Measurements from ENCODE around the gene ABCC6. TPM values are rescaled to one million over a fixed set of nuclear protein-coding genes. Genes with fewer than 3 reads are reported as not detected.
"Not testable (repeated sequence)": the region's sequence is repeated elsewhere in the genome, so short reads cannot be mapped to it uniquely, and the experiment has no call there.

The ABCC6 gene
- total RNA-seq, 1 donor from 2014 or later: not detected

GRCh38 chr16:16223662-16224241 lies 458 bp upstream of the ABCC6 start:
- intact Hi-C loops (cut with micrococcal nuclease): not testable (repeated sequence)

- intact Hi-C loops (cut with micrococcal nuclease): not testable (repeated sequence)
These were observed 1.9 kb downstream of the ABCC6 start for GRCh38 chr16:16221382-16221781.

- intact Hi-C loops (cut with micrococcal nuclease): not testable (repeated sequence)
These were observed 2.8 kb downstream of the ABCC6 start for GRCh38 chr16:16220449-16220848.

GRCh38 chr16:16218787-16219186 lies 4.5 kb downstream of the ABCC6 start:
- intact Hi-C loops (cut with micrococcal nuclease): not testable (repeated sequence)

GRCh38 chr16:16218349-16218748 lies 4.9 kb downstream of the ABCC6 start:
- intact Hi-C loops (cut with micrococcal nuclease): not testable (repeated sequence)

GRCh38 chr16:16213863-16214293 lies 9.4 kb downstream of the ABCC6 start:
- intact Hi-C loops (cut with micrococcal nuclease): not testable (repeated sequence)

- intact Hi-C loops (cut with micrococcal nuclease): not testable (repeated sequence)
These were observed 11.9 kb downstream of the ABCC6 start for GRCh38 chr16:16211404-16211803.

- intact Hi-C loops (cut with micrococcal nuclease): not testable (repeated sequence)
These were observed 14.8 kb downstream of the ABCC6 start for GRCh38 chr16:16208461-16208860.

- intact Hi-C loops (cut with micrococcal nuclease): not testable (repeated sequence)
These were observed 15.4 kb downstream of the ABCC6 start for GRCh38 chr16:16207787-16208334.

- intact Hi-C loops (cut with micrococcal nuclease): not testable (repeated sequence)
These were observed 16.1 kb downstream of the ABCC6 start for GRCh38 chr16:16207097-16207786.

- intact Hi-C loops (cut with micrococcal nuclease): not testable (repeated sequence)
These were observed 17.4 kb downstream of the ABCC6 start for GRCh38 chr16:16205864-16206263.

- intact Hi-C loops (cut with micrococcal nuclease): not testable (repeated sequence)
These were observed 18.7 kb downstream of the ABCC6 start for GRCh38 chr16:16204552-16204951.

- intact Hi-C loops (cut with micrococcal nuclease): not testable (repeated sequence)
These were observed 19.8 kb downstream of the ABCC6 start for GRCh38 chr16:16203494-16203893.

GRCh38 chr16:16202400-16203143 lies 20.7 kb downstream of the ABCC6 start:
- intact Hi-C loops (cut with micrococcal nuclease): not testable (repeated sequence)

- intact Hi-C loops (cut with micrococcal nuclease): not testable (repeated sequence)
These were observed 21.4 kb downstream of the ABCC6 start for GRCh38 chr16:16201880-16202279.

- intact Hi-C loops (cut with micrococcal nuclease): not testable (repeated sequence)
These were observed 22.9 kb downstream of the ABCC6 start for GRCh38 chr16:16200391-16200790.

GRCh38 chr16:16199428-16199827 lies 23.9 kb downstream of the ABCC6 start:
- intact Hi-C loops (cut with micrococcal nuclease): loop anchor here (10.0 kb wide), 1 partner anchor 435 kb away; no protein-coding TSS in a partner anchor

- intact Hi-C loops (cut with micrococcal nuclease): loop anchor here (10.0 kb wide), 1 partner anchor 433 kb away; no protein-coding TSS in a partner anchor
These were observed 25.3 kb downstream of the ABCC6 start for GRCh38 chr16:16197966-16198365.

GRCh38 chr16:16197331-16197730 lies 26.0 kb downstream of the ABCC6 start:
- intact Hi-C loops (cut with micrococcal nuclease): loop anchor here (10.0 kb wide), 1 partner anchor 433 kb away; no protein-coding TSS in a partner anchor

- intact Hi-C loops (cut with micrococcal nuclease): loop anchor here (10.0 kb wide), 1 partner anchor 431 kb away; no protein-coding TSS in a partner anchor
These were observed 27.2 kb downstream of the ABCC6 start for GRCh38 chr16:16196099-16196498.

GRCh38 chr16:16191493-16192167 lies 31.7 kb downstream of the ABCC6 start:
- intact Hi-C loops (cut with micrococcal nuclease): loop anchor here (10.0 kb wide), 1 partner anchor 427 kb away; no protein-coding TSS in a partner anchor

Measured in T-helper 2 cell treated with Interferon-gamma antibody and Interleukin-4, amounts not matched to agents 100 ng/mL and 5 ng/mL, for 36 hours (primary cell).